Subcutaneous adipose tissue (tissue), 4 donors: Measurements from ENCODE around the gene RGS3. TPM values are rescaled to one million over a fixed set of nuclear protein-coding genes. Genes with fewer than 3 reads are reported as not detected.

Experiments
- total RNA-seq, 4 donors: library from RNA; depleted of rRNA; stranded (reverse); fragments of >200 nt; gene quantifications; one replicate each; pipeline ENCODE4 v1.1.0, GENCODE V29; 2016
- TF ChIP-seq, protein P1 (sequence below): fragments of 450-650 bp; IDR thresholded peaks from one replicate; pipeline ENCODE4 v1.5.1; 2016; ENCODE audit warnings: low read depth, mild to moderate bottlenecking, control low read depth, antibody characterized with exemption, moderate library complexity

The RGS3 gene
- total RNA-seq, 4 donors from 2014 or later, result 25.0 to 122 (median 70.9) TPM

- TF ChIP-seq, protein P1, sequence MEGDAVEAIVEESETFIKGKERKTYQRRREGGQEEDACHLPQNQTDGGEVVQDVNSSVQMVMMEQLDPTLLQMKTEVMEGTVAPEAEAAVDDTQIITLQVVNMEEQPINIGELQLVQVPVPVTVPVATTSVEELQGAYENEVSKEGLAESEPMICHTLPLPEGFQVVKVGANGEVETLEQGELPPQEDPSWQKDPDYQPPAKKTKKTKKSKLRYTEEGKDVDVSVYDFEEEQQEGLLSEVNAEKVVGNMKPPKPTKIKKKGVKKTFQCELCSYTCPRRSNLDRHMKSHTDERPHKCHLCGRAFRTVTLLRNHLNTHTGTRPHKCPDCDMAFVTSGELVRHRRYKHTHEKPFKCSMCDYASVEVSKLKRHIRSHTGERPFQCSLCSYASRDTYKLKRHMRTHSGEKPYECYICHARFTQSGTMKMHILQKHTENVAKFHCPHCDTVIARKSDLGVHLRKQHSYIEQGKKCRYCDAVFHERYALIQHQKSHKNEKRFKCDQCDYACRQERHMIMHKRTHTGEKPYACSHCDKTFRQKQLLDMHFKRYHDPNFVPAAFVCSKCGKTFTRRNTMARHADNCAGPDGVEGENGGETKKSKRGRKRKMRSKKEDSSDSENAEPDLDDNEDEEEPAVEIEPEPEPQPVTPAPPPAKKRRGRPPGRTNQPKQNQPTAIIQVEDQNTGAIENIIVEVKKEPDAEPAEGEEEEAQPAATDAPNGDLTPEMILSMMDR, result no peak
Measured at GRCh38 chr9:113428062-113428615, 35.4 kb upstream of the RGS3 start.

GRCh38 chr9:113431191-113431590 is 32.3 kb upstream of the RGS3 start:
- TF ChIP-seq, protein P1, result no peak

GRCh38 chr9:113436728-113437515 is 26.6 kb upstream of the RGS3 start:
- TF ChIP-seq, protein P1, result no peak

- TF ChIP-seq, protein P1, result no peak
Measured at GRCh38 chr9:113444736-113445135, 18.8 kb upstream of the RGS3 start.

DNA sequence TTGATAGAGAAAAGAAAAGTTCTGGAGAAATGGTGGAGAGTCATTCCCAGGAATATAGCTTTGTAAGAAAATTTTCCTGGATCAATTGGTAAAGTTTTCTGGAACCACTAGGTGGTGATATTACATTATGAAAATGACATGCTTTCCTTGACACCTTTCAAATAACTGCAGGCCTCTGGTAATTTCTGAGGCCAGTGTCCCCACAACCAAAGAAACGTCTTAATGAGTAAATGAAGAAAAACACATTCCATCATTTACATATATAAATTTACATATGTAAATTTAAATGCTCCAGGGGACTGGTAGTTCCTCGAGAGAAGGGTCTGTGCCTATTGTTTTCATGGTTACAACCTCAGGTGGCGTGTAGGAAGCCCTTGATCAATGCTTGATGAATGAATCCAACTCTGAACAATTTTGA is 17.2 kb upstream of the RGS3 start:
- TF ChIP-seq, protein P1, result no peak

GRCh38 chr9:113449376-113449775 is 14.2 kb upstream of the RGS3 start:
- TF ChIP-seq, protein P1, result no peak

GRCh38 chr9:113452113-113452605 is 11.4 kb upstream of the RGS3 start:
- TF ChIP-seq, protein P1, result no peak
